Adrenal gland (tissue), 12 donors: ENCODE data around the gene TMEM169. TPM values are rescaled to one million over a fixed set of nuclear protein-coding genes. Genes with fewer than 3 reads are reported as not detected.
"Not testable (repeated sequence)": the region's sequence is repeated elsewhere in the genome, so short reads cannot be mapped to it uniquely, and the experiment has no call there.

Source experiments
- DNase-seq, 7 donors: peaks; one replicate each; pipeline ENCODE4 v3.0.0-alpha.2; 2019 to 2020
- H3K27ac ChIP-seq, 5 donors: fragments of 200-600 bp; sonication (generic) in 4 of 5; 1 replicate in 3 of 5; 2 replicates in 2 of 5; pipeline versions ENCODE4 v1.5.1 to v1.8.0; 2016 to 2020; ENCODE audit warnings: mild to moderate bottlenecking in 1 of 5
- H3K27me3 ChIP-seq: fragments of 200-600 bp; 2 replicates; pipeline ENCODE4 v1.8.0; 2021
- H3K36me3 ChIP-seq, 2 donors: fragments of 200-600 bp; replicated peaks in 1 of 2; 1 replicate in 1 of 2; 2 replicates in 1 of 2; pipeline versions ENCODE4 v1.5.1 to v1.8.0; 2018 to 2022
- H3K4me1 ChIP-seq, 2 donors: fragments of 200-600 bp; replicated peaks in 1 of 2; 1 replicate in 1 of 2; 2 replicates in 1 of 2; pipeline versions ENCODE4 v1.5.1 to v1.8.0; 2018 to 2021
- H3K4me3 ChIP-seq, 4 donors: fragments of 200-600 bp; sonication (generic) in 3 of 4; one replicate each; pipeline ENCODE4 v1.5.1; 2016 to 2018
- H3K9me3 ChIP-seq, 3 donors: fragments of 200-600 bp; sonication (generic) in 1 of 3; replicated peaks in 1 of 3; 1 replicate in 2 of 3; 2 replicates in 1 of 3; pipeline versions ENCODE4 v1.5.1 to v1.8.0; 2016 to 2021
- POLR2A ChIP-seq, 2 donors: fragments of 450-650 bp; IDR thresholded peaks; one replicate each; pipeline ENCODE4 v1.6.1; 2017; ENCODE audit warnings: antibody characterized with exemption in 2 of 2, mild to moderate bottlenecking in 2 of 2, moderate library complexity in 1 of 2
- WGBS, 4 donors: extraction: QIAGEN DNeasy Blood & Tissue Kit in 2 of 4; methylation state at CpG; one replicate each; pipeline versions ENCODE4 v1.1.5 to v1.1.7; 2013 to 2017; 5-methylcytosine and 5-hydroxymethylcytosine counted together
- intact Hi-C, 2 donors: fragments of 100-400 bp; cut with DNase I; formaldehyde crosslinking; loops; one replicate each; pipeline versions ENCODE4 v1.14.1 to v1.15.0; 2022 to 2023
- polyA plus RNA-seq, 3 donors: library from polyadenylated mRNA; stranded (reverse); fragments of 200-250 nt in 2 of 3; fragments of 350-450 nt in 1 of 3; fragmentation: Illumina TruSeq in 1 of 3; extraction: RNeasy Lipid Tissue Mini Kit (QIAGEN cat#74804) in 1 of 3; gene quantifications; one replicate each; pipeline ENCODE4 v1.2.3, GENCODE V29; 2013 to 2014
- total RNA-seq, 9 donors: library from RNA; depleted of rRNA in 4 of 9; stranded (reverse); fragments of >200 nt in 4 of 9; fragments of 120-200 nt in 1 of 9; fragmentation: NEBNext Ultra II Directional in 1 of 9; extraction: Animal tissue kit (Norgen Biotek cat#: 25700) in 1 of 9; gene quantifications; one replicate each; pipeline versions ENCODE4 v1.1.0 to v1.2.4, GENCODE V29; 2013 to 2023
- TF ChIP-seq, protein P1 (sequence below), 6 experiments: fragments of 450-650 bp in 4 of 6; fragments of 200-600 bp in 2 of 6; sonication (generic) in 1 of 6; IDR thresholded peaks; 1 replicate in 5 of 6; 2 replicates in 1 of 6; pipeline versions ENCODE4 v1.5.1 to v1.8.0; 2016 to 2021; ENCODE audit warnings: antibody characterized with exemption in 6 of 6, mild to moderate bottlenecking in 2 of 6, moderate library complexity in 1 of 6
- donor health status: healthy with polysubstance abuse.
- donor health status: Bipolar disorder and iron deficiency.
- donor health status: DM: yes; HTN: yes; CAD: no.
- donor health status: DM: no; HTN: no; CAD: no.
- donor health status: DM: no; HTN: no; CAD: no.
- donor health status: DM: yes; HTN: yes; CAD: no.

Gene TMEM169
- total and polyA plus RNA-seq, 12 donors = 0.12 to 2.3 (median 0.80) TPM

- intact Hi-C loops = no loop called here
- Histone ChIP-seq H3K27ac (no peak overlapping the region), H3K4me1 (peaks cover 7 to 10% of the 10 kb centered on the region in 2 donors), H3K4me3 (no peak overlapping the region), H3K27me3 (no peaks in the 10 kb centered on the region), H3K36me3 (no peaks in the 10 kb centered on the region), H3K9me3 (no peaks in the 10 kb centered on the region)
- no peak for TF ChIP-seq POLR2A (IDR thresholded peaks at IDR 0.05)
- TF ChIP-seq, protein P1, sequence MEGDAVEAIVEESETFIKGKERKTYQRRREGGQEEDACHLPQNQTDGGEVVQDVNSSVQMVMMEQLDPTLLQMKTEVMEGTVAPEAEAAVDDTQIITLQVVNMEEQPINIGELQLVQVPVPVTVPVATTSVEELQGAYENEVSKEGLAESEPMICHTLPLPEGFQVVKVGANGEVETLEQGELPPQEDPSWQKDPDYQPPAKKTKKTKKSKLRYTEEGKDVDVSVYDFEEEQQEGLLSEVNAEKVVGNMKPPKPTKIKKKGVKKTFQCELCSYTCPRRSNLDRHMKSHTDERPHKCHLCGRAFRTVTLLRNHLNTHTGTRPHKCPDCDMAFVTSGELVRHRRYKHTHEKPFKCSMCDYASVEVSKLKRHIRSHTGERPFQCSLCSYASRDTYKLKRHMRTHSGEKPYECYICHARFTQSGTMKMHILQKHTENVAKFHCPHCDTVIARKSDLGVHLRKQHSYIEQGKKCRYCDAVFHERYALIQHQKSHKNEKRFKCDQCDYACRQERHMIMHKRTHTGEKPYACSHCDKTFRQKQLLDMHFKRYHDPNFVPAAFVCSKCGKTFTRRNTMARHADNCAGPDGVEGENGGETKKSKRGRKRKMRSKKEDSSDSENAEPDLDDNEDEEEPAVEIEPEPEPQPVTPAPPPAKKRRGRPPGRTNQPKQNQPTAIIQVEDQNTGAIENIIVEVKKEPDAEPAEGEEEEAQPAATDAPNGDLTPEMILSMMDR (IDR thresholded peaks at IDR 0.05) = no peak
- WGBS, 4 donors = 34 to 54% (median 45%) methylated on average over 1 of the region's 1 CpG
- DNase-seq = no peak
Measured at GRCh38 chr2:216078776-216079175, 2.9 kb upstream of the TMEM169 start.

DNA sequence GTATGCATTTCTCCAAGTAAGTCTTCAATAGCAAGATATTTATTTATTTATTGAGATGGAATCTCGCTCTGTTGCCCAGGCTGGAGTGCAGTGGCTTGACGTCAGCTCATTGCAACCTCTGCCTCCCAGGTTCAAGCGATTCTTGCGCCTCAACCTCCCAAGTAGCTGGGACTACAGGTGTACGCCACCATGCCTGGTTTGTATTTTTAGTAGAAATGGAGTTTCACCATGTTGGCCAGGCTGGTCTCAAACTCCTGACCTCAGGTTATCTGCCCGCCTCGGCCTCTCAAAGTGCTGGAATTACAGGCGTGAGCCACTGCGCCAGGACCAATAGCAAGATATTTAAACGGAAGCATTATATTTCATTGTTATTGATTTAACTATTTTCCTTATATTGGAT is 1.7 kb upstream of the TMEM169 start:
- DNase-seq, H3K9me3 ChIP-seq, H3K36me3 ChIP-seq, H3K27me3 ChIP-seq, intact Hi-C loops, H3K4me3 ChIP-seq, H3K4me1 ChIP-seq, H3K27ac ChIP-seq: not testable (repeated sequence)
- WGBS, 4 donors = 95 to 98% (median 98%) methylated on average over 10 of the region's 10 CpGs

DNA sequence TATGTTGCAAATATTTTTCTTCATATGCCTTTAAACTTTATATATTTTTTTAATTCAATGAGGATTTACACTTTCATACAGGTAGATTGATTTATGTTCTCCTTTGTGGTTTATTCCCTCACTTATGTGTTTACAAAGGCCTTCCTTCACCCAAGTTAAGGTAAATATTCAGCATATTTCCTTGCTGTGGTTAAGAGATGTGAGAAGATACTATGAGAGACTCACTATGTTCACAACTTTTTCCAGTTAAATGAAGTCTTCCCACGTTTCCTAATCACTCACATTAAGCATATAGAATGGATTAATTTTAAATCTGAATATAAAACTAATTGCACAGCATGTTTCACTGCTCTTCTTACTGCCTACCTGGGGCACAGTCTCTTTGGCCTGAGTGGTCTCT is 707 bp upstream of the TMEM169 start:
- whole genome bisulfite sequencing, 4 donors = 18 to 28% (median 24%) methylated on average over 1 of the region's 1 CpG
- intact Hi-C loops = no loop called here
- TF ChIP-seq POLR2A (IDR thresholded peaks at IDR 0.05) = no peak
- TF ChIP-seq, protein P1 (IDR thresholded peaks at IDR 0.05) = no peak

DNA sequence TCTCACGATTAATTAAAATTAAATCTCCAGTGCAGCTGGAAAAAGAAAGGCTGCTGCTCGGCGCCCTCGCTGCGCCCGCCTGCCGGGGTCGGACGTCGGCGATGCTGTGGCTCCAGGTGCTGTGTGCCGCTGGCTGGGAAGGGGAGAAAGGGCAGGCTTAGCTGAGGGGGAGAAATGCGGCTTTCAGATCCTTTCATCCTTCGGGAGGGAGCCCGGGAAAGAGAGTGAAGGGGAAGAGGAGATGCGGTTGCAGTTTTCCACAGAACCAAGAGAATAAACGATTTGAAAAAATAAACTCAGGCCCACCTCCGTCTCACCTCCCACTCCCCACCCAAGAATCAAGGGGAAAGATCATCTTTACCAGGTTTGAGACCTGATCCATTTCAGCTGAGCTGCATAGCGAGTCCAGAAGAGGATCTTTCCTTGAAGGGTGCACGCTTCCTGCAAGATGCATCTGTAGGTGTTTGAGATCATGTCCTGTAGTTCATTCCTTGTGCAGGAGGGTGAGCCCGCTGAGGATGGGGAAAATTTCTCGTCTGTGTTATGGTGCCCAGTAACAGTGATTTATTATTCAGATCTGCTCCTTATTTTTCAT is 495 bp downstream of the TMEM169 start:
- H3K27me3 ChIP-seq = no peaks in the 10 kb centered on the region
- peaks cover 7 to 10% of the 10 kb centered on the region in 2 donors for H3K4me1 ChIP-seq
- 10 to 16% (median 13%) methylated on average over 22 of the region's 22 CpGs for WGBS, 4 donors
- peak overlapping the region in 2 of 4 donors; percentile 10 to 66 for H3K4me3 ChIP-seq
- H3K36me3 ChIP-seq = no peaks in the 10 kb centered on the region
- no peak for TF ChIP-seq POLR2A (IDR thresholded peaks at IDR 0.05)
- TF ChIP-seq, protein P1 (IDR thresholded peaks at IDR 0.05) = no peak
- intact Hi-C loops = no loop called here
- DNase-seq = no peak
- H3K27ac ChIP-seq = no peak overlapping the region
- H3K9me3 ChIP-seq = no peaks in the 10 kb centered on the region

More for the DNA sequence above, 707 bp upstream of the TMEM169 start:
- DNase-seq = no peak
- H3K27me3 ChIP-seq = no peaks in the 10 kb centered on the region
- H3K4me1 ChIP-seq = peaks cover 7 to 10% of the 10 kb centered on the region in 2 donors
- no peaks in the 10 kb centered on the region for H3K9me3 ChIP-seq
- no peaks in the 10 kb centered on the region for H3K36me3 ChIP-seq
- H3K27ac ChIP-seq = peak overlapping the region in 1 of 5 donors; percentile 39
- peak overlapping the region in 2 of 4 donors; percentile 10 to 66 for H3K4me3 ChIP-seq

GRCh38 chr2:216082805-216083204 is 1.1 kb downstream of the TMEM169 start:
- DNase-seq = peak in 3 of 7 donors; percentile 11 to 62 (median 15)
- Histone ChIP-seq H3K4me1 (peaks cover 7 to 10% of the 10 kb centered on the region in 2 donors), H3K27ac (no peak overlapping the region), H3K4me3 (no peak overlapping the region), H3K9me3 (no peaks in the 10 kb centered on the region), H3K27me3 (no peaks in the 10 kb centered on the region), H3K36me3 (no peaks in the 10 kb centered on the region)
- intact Hi-C loops = no loop called here
- WGBS, 4 donors = 70 to 80% (median 78%) methylated on average over 3 of the region's 3 CpGs
- TF ChIP-seq, protein P1 (IDR thresholded peaks at IDR 0.05) = no peak
- no peak for TF ChIP-seq POLR2A (IDR thresholded peaks at IDR 0.05)
